HepG2 (cell line): ENCODE data around the gene CDK2AP2. TPM values are rescaled to one million over a fixed set of nuclear protein-coding genes. Genes with fewer than 3 reads are reported as not detected.

Experiments used
- ATAC-seq: fragments of 200-7000 bp; cut with Tn5 transposase; 3 replicates; pipeline ENCODE4 v1.9.1; 2020; ENCODE audit warnings: mild to moderate bottlenecking, moderate library complexity
- BruUV-seq: library from RNA; stranded (reverse); fragments of 400-500 nt; replicated peaks from 2 replicates; lab custom pipeline; 2021; lab: Mats Ljungman, UMichigan
- CTCF ChIA-PET: fragments of 300-600 bp; formaldehyde crosslinking; extraction: SDS; loops from one replicate; lab custom pipeline; 2021; ENCODE audit warnings: low total read pairs, inconsistent platforms, low intra/inter-chr PET ratio; lab: Yijun Ruan, JAX
- POLR2A ChIA-PET: fragments of 350-600 bp; sonication (Branson Sonifier 250); formaldehyde crosslinking; loops from one replicate; lab custom pipeline; 2020; ENCODE audit warnings: antibody characterized with exemption, inconsistent platforms; lab: Yijun Ruan, JAX
- DNase-seq: peaks from one replicate; pipeline ENCODE4 v3.0.0-alpha.2; 2015; ENCODE audit warnings: low spot score
- FAIRE-seq: peaks from 3 replicates; lab custom pipeline; 2011; peaks lifted over from hg19 to GRCh38; lab: Jason Lieb, UNC
- H2AFZ ChIP-seq: one replicate; pipeline ENCODE4 v1.6.1; 2011; ENCODE audit warnings: low read length, inconsistent platforms
- H3K27ac ChIP-seq: fragments of 300-600 bp; 3 replicates; pipeline ENCODE4 v1.8.0; 2011; ENCODE audit warnings: mixed run types, mild to moderate bottlenecking, mixed read lengths, low read length, inconsistent platforms; ENCODE audit not compliant: insufficient read depth; ENCODE audit errors: extremely low read length
- H3K27me3 ChIP-seq, 2 experiments: fragments of 200-600 bp in 1 of 2; 2 replicates in 1 of 2; 3 replicates in 1 of 2; pipeline versions ENCODE4 v1.6.0 to v1.8.0; 2011; ENCODE audit warnings: low read length in 2 of 2, mild to moderate bottlenecking in 2 of 2, moderate library complexity in 2 of 2, inconsistent platforms in 1 of 2; ENCODE audit not compliant: insufficient read depth in 2 of 2, control insufficient read depth in 1 of 2
- H3K36me3 ChIP-seq, 2 experiments: fragments of 200-600 bp in 1 of 2; replicated peaks in 1 of 2; 2 replicates in 1 of 2; 3 replicates in 1 of 2; pipeline versions ENCODE4 v1.5.1 to v1.8.0; 2011; ENCODE audit warnings: low read length in 2 of 2, inconsistent platforms in 1 of 2; ENCODE audit not compliant: insufficient read depth in 2 of 2, control insufficient read depth in 1 of 2
- H3K4me1 ChIP-seq: 2 replicates; pipeline ENCODE4 v1.5.1; 2012; ENCODE audit warnings: low read length, inconsistent platforms; ENCODE audit not compliant: insufficient read depth
- H3K4me2 ChIP-seq: 2 replicates; pipeline ENCODE4 v1.6.0; 2011; ENCODE audit warnings: low read depth, low read length, inconsistent platforms
- H3K4me3 ChIP-seq, 3 experiments: fragments of 200-600 bp in 1 of 3; sonication (generic), shearing (Covaris generic) in 1 of 3; replicated peaks in 1 of 3; 2 replicates each; pipeline ENCODE4 v1.5.1; 2011 to 2016; ENCODE audit warnings: low read length in 3 of 3, inconsistent platforms in 2 of 3, low read depth in 2 of 3, mild to moderate bottlenecking in 2 of 3, control low read depth in 1 of 3, mixed read lengths in 1 of 3; ENCODE audit not compliant: insufficient read depth in 1 of 3
- H3K79me2 ChIP-seq: one replicate; pipeline ENCODE4 v1.6.1; 2011; ENCODE audit warnings: low read length, inconsistent platforms; ENCODE audit not compliant: insufficient read depth
- H3K9ac ChIP-seq: 2 replicates; pipeline ENCODE4 v1.6.0; 2011; ENCODE audit warnings: mild to moderate bottlenecking, low read depth, low read length, inconsistent platforms; ENCODE audit not compliant: insufficient read depth
- H3K9me3 ChIP-seq: 2 replicates; pipeline ENCODE4 v1.5.1; 2012; ENCODE audit warnings: mild to moderate bottlenecking, low read length
- H4K20me1 ChIP-seq: 2 replicates; pipeline ENCODE4 v1.6.0; 2011; ENCODE audit warnings: inconsistent platforms, mild to moderate bottlenecking, low read length, moderate library complexity; ENCODE audit not compliant: insufficient read depth
- AGO2 ChIP-seq: fragments of 200-400 bp; formaldehyde crosslinking; optimal IDR thresholded peaks from 2 replicates; pipeline ENCODE3; 2017; ENCODE audit warnings: mild to moderate bottlenecking, low read depth, low read length, moderate library complexity
- CBX5 ChIP-seq: sonication (generic); formaldehyde crosslinking; IDR thresholded peaks from 2 replicates; pipeline ENCODE4 v1.4.0; 2020; ENCODE audit warnings: missing genetic modification reagents, borderline replicate concordance
- RBFOX2 ChIP-seq: fragments of 200-400 bp; formaldehyde crosslinking; IDR thresholded peaks from 2 replicates; pipeline ENCODE4 v1.6.1; 2017; ENCODE audit warnings: low read depth, mild to moderate bottlenecking, low read length
- ZNF629 ChIP-seq: sonication (generic); formaldehyde crosslinking; conservative IDR thresholded peaks from 2 replicates; pipeline ENCODE4 v1.5.0; 2020; ENCODE audit warnings: missing genetic modification reagents
- ZNF766 ChIP-seq: sonication (generic); formaldehyde crosslinking; IDR thresholded peaks from 2 replicates; pipeline ENCODE4 v1.5.0; 2020; ENCODE audit warnings: missing genetic modification reagents, borderline replicate concordance
- WGBS: methylation state at CpG from one replicate; pipeline ENCODE4 v1.1.6; 2017; ENCODE audit warnings: low lambda C conversion rate; 5-methylcytosine and 5-hydroxymethylcytosine counted together
- in situ Hi-C: cut with HindIII; loops from 2 replicates; pipeline ENCODE4 v1.10.0; 2017; ENCODE audit warnings: low pct_unique_long_range_greater_than_20kb; ENCODE audit not compliant: extremely low pct_ligation_motif_present
- intact Hi-C: fragments of 100-400 bp; cut with micrococcal nuclease; formaldehyde crosslinking; loops from one replicate; pipeline ENCODE4 v1.10.0; 2022; ENCODE audit not compliant: unreplicated experiment
- polyA plus RNA-seq, 8 experiments: library from polyadenylated mRNA; depleted of rRNA in 3 of 8; stranded (reverse) in 7 of 8; unstranded in 1 of 8; fragments of >200 nt; fragmentation: Illumina TruSeq in 4 of 8; extraction: Trizol in 4 of 8; gene quantifications; 2 replicates each; pipeline versions ENCODE4 v1.2.1 to v1.2.3, GENCODE V29; 2011 to 2016; ENCODE audit warnings: low read depth in 4 of 8, missing spikeins in 1 of 8, mixed read lengths in 1 of 8; ENCODE audit not compliant: insufficient read depth in 1 of 8
- total RNA-seq, 5 experiments: library from RNA; depleted of rRNA; stranded (reverse); fragments of >200 nt; fragmentation: Illumina TruSeq; extraction: Trizol; gene quantifications; 2 replicates each; pipeline ENCODE4 v1.2.3, GENCODE V29; 2016; ENCODE audit warnings: low read depth in 1 of 5
- TF ChIP-seq, protein P1 (sequence below): sonication (generic); formaldehyde crosslinking; IDR thresholded peaks from 2 replicates; pipeline ENCODE4 v1.5.1; 2020; ENCODE audit warnings: mild to moderate bottlenecking, missing genetic modification reagents, borderline replicate concordance

The CDK2AP2 gene
- total and polyA plus RNA-seq, 2 of the 13 experiments (the other 11 are each of a cell fraction or from before 2014, with no cell fraction given): 15.0 to 23.2 TPM

DNA sequence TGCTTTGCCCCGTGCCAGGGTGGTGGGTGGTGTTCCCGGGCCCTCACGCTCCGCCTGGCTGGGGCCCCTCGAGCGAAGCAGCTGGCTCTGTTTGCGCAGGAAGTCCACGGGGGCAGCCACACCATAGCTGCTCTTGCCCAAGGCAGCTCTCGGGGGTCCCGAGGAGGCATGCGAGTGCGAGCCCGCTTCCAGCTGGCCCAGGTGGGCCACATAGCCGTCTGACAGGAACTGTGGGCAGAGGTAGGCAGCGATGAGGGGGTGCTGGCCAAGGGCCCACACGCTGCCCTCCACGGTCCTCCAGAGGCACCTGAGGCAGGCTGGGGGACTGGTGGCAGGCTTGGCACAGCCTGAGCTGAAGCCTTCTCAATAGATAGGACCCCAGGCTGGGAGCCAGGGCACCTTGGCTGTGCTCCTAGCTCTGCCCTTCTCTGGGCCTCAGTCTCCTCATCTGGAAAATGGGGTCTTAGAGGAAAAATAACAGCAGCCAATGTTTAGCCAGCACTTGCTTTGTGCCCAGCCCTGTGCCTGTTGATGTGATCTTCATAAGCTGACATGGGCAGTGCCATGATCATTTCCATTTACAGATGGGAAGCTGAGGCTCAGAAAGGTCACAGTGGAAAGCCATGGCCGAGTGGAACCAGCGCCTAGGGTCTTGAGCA, 15.8 kb downstream of the CDK2AP2 start:
- Histone ChIP-seq H3K79me2 (no peaks in the 10 kb centered on the region), H3K9ac (no peak overlapping the region), H3K4me2 (no peak overlapping the region), H4K20me1 (no peaks in the 10 kb centered on the region), H2AFZ (no peak overlapping the region), H3K27ac (no peak overlapping the region), H3K27me3 (no peaks in the 10 kb centered on the region), H3K36me3 (peaks cover 3 to 21% of the 10 kb centered on the region in 2 experiments; a peak in 4 of 5 replicates), H3K9me3 (no peaks in the 10 kb centered on the region), H3K4me3 (no peak overlapping the region), H3K4me1 (no peaks in the 10 kb centered on the region)
- no CpG with 5 or more reads among the region's 19 CpGs for WGBS
- BruUV-seq: no TSS peak
- ATAC-seq (no peak), DNase-seq (no peak), FAIRE-seq (no peak)
- in situ Hi-C loops (no loop called here), intact Hi-C loops (no loop called here)
- ChIA-PET POLR2A (interaction anchor here (1.3 to 1.4 kb wide), 1 partner anchor 9 kb away, joined by 3 to 6 read pairs; the partner anchor contains the start of gene AIP), CTCF (no interaction called here)
- TF ChIP-seq ZNF629 (CRISPR knock-in tag) (peak; percentile 91), AGO2 (peak; percentile 64), RBFOX2 (peak; percentile 66; the same call in 1 of the 2 replicates), ZNF766 (no peak)

GRCh38 chr11:67491276-67492068, 16.5 kb downstream of the CDK2AP2 start:
- TF ChIP-seq, protein P1, sequence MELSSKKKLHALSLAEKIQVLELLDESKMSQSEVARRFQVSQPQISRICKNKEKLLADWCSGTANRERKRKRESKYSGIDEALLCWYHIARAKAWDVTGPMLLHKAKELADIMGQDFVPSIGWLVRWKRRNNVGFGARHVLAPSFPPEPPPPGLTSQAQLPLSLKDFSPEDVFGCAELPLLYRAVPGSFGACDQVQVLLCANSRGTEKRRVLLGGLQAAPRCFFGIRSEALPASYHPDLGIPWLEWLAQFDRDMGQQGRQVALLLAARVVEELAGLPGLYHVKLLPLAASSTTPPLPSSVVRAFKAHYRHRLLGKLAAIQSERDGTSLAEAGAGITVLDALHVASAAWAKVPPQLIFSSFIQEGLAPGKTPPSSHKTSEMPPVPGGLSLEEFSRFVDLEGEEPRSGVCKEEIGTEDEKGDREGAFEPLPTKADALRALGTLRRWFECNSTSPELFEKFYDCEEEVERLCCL (CRISPR knock-in tag): no peak
- TF ChIP-seq AGO2 (peak; percentile 87), CBX5 (CRISPR knock-in tag) (no peak)
- ChIA-PET CTCF (no interaction called here), POLR2A (interaction anchor here (1.3 to 1.4 kb wide), 2 partner anchors 9 to 14 kb away, joined by 4 to 6 read pairs; partner anchors contain the start of genes AIP and PITPNM1)
- no peak overlapping the region for H3K4me3 ChIP-seq
- no peaks in the 10 kb centered on the region for H3K4me1 ChIP-seq
- no peak overlapping the region for H3K9ac ChIP-seq
- BruUV-seq: no TSS peak
- no peak overlapping the region for H3K4me2 ChIP-seq
- no peak for FAIRE-seq
- DNase-seq: no peak
- H3K36me3 ChIP-seq: peaks cover 5 to 25% of the 10 kb centered on the region in 2 experiments; a peak in 4 of 5 replicates
- in situ Hi-C loops: no loop called here
- H3K27me3 ChIP-seq: no peaks in the 10 kb centered on the region
- H3K9me3 ChIP-seq: no peaks in the 10 kb centered on the region
- no peaks in the 10 kb centered on the region for H4K20me1 ChIP-seq
- ATAC-seq: no peak
- H3K79me2 ChIP-seq: no peaks in the 10 kb centered on the region
- no peak overlapping the region for H3K27ac ChIP-seq
- 85% methylated on average over 11 of the region's 24 CpGs for WGBS
- no peak overlapping the region for H2AFZ ChIP-seq
- intact Hi-C loops: no loop called here
